Measurements from ENCODE around the gene SMCO3. TPM values are rescaled to one million over a fixed set of nuclear protein-coding genes. Genes with fewer than 3 reads are reported as not detected.

The SMCO3 gene
- polyA plus RNA-seq, 1 of the 3 experiments (the other 2 are of a cell fraction), result 0.03 TPM

DNA sequence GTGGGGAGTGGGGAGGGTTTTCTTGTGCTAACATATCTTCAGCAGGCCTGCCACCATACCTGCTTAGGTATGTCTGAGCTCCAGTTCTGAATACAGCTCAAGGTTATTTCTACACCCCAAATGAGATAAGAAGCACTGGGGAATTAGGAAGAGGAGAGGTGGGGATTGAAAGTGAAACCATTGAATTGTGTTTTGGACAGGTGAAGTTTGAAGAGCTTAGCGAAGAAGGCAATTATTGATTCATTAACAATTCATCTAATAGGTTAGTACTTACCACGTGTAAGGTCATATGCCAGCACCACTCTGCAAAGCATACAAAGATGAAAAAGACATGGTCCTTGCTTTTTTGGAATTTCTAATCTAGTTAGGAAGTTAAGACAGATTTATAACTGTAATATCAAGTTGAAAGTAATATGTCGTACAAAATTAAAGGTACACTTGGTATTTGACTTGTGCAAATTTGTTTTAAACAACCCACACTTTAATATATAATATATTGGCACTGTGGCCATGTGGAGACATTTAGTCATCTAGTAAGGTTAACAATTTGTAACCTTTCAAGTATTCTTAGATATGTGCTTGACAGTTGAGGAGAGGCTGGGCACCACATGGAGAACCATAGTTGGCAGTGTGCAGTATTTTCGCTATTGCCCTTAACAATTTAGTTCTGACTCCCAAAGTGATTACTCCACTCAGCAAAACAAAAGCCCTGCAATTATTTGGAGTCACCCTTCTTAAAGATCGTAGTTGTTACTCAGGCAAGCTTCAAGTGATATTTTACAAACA lies 3.6 kb downstream of the SMCO3 start:
- WGBS (ENCODE audit: low lambda C conversion rate), result 82% methylated on average over 5 of the region's 5 CpGs
- ChIA-PET POLR2A (no interaction called here), CTCF (interaction anchor here (1.0 to 2.1 kb wide), 6 partner anchors 22 to 413 kb away, joined by 3 to 11 read pairs (median 4); partner anchors contain the start of gene RERG)
- Histone ChIP-seq H3K9me3 (no peaks in the 10 kb centered on the region), H2AFZ (ENCODE audit: low read depth) (no peak overlapping the region), H3K27me3 (ENCODE audit: insufficient read depth) (no peaks in the 10 kb centered on the region), H3K79me2 (ENCODE audit: insufficient read depth) (no peaks in the 10 kb centered on the region), H3K9ac (no peak overlapping the region), H3F3A (replicated peaks; ENCODE audit: insufficient read depth) (no peaks in the 10 kb centered on the region), H4K20me1 (ENCODE audit: insufficient read depth) (no peaks in the 10 kb centered on the region), H3K4me2 (no peak overlapping the region), H3K9me2 (no peaks in the 10 kb centered on the region), H3K4me3 (ENCODE audit: low read depth in 2 of 2, low read length in 1 of 2) (no peak overlapping the region), H3K4me1 (ENCODE audit: control insufficient read depth in 1 of 2, insufficient read depth in 2 of 2, low read depth in 1 of 2, low read length in 1 of 2) (no peaks in the 10 kb centered on the region), H3K27ac (ENCODE audit: low read depth in 2 of 2, low read length in 1 of 2) (no peak overlapping the region), H3K36me3 (replicated peaks in 1 of 2; ENCODE audit: control insufficient read depth in 1 of 2, insufficient read depth in 2 of 2, low read length in 1 of 2) (no peaks in the 10 kb centered on the region)
- TF ChIP-seq MXI1 (IDR thresholded peaks at IDR 0.05; ENCODE audit: low read depth, low read length), result no peak
- no peak for TF ChIP-seq YY1 (IDR thresholded peaks at IDR 0.05; ENCODE audit: low read depth)
- no peak for TF ChIP-seq POLR2AphosphoS5 (IDR thresholded peaks at IDR 0.05; ENCODE audit: low read depth, low read length)
- TF ChIP-seq, protein P1, sequence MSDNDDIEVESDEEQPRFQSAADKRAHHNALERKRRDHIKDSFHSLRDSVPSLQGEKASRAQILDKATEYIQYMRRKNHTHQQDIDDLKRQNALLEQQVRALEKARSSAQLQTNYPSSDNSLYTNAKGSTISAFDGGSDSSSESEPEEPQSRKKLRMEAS (IDR thresholded peaks at IDR 0.05; ENCODE audit: low read depth), result no peak
- no peak for TF ChIP-seq RXRA (IDR thresholded peaks at IDR 0.05; ENCODE audit: borderline replicate concordance, low read depth)
- TF ChIP-seq FOSL2 (IDR thresholded peaks at IDR 0.05; ENCODE audit: borderline replicate concordance, low read depth), result no peak
- no peak for TF ChIP-seq RAD21 (IDR thresholded peaks at IDR 0.05; ENCODE audit: low read length)
- no peak for TF ChIP-seq SMC3 (IDR thresholded peaks at IDR 0.05; ENCODE audit: low read depth, low read length)
- TF ChIP-seq, protein P2, sequence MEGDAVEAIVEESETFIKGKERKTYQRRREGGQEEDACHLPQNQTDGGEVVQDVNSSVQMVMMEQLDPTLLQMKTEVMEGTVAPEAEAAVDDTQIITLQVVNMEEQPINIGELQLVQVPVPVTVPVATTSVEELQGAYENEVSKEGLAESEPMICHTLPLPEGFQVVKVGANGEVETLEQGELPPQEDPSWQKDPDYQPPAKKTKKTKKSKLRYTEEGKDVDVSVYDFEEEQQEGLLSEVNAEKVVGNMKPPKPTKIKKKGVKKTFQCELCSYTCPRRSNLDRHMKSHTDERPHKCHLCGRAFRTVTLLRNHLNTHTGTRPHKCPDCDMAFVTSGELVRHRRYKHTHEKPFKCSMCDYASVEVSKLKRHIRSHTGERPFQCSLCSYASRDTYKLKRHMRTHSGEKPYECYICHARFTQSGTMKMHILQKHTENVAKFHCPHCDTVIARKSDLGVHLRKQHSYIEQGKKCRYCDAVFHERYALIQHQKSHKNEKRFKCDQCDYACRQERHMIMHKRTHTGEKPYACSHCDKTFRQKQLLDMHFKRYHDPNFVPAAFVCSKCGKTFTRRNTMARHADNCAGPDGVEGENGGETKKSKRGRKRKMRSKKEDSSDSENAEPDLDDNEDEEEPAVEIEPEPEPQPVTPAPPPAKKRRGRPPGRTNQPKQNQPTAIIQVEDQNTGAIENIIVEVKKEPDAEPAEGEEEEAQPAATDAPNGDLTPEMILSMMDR (IDR thresholded peaks at IDR 0.05), result no peak
- no peak for TF ChIP-seq TAF1 (IDR thresholded peaks at IDR 0.05; ENCODE audit: borderline replicate concordance, low read depth, low read length)
- TF ChIP-seq, protein P3, sequence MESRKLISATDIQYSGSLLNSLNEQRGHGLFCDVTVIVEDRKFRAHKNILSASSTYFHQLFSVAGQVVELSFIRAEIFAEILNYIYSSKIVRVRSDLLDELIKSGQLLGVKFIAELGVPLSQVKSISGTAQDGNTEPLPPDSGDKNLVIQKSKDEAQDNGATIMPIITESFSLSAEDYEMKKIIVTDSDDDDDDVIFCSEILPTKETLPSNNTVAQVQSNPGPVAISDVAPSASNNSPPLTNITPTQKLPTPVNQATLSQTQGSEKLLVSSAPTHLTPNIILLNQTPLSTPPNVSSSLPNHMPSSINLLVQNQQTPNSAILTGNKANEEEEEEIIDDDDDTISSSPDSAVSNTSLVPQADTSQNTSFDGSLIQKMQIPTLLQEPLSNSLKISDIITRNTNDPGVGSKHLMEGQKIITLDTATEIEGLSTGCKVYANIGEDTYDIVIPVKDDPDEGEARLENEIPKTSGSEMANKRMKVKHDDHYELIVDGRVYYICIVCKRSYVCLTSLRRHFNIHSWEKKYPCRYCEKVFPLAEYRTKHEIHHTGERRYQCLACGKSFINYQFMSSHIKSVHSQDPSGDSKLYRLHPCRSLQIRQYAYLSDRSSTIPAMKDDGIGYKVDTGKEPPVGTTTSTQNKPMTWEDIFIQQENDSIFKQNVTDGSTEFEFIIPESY (IDR thresholded peaks at IDR 0.05; ENCODE audit: borderline replicate concordance, low read depth), result no peak
- TF ChIP-seq, protein P4, sequence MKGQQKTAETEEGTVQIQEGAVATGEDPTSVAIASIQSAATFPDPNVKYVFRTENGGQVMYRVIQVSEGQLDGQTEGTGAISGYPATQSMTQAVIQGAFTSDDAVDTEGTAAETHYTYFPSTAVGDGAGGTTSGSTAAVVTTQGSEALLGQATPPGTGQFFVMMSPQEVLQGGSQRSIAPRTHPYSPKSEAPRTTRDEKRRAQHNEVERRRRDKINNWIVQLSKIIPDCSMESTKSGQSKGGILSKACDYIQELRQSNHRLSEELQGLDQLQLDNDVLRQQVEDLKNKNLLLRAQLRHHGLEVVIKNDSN (IDR thresholded peaks at IDR 0.05; ENCODE audit: borderline replicate concordance, low read depth), result no peak
- TF ChIP-seq ELF1 (IDR thresholded peaks at IDR 0.05), result no peak
- TF ChIP-seq EZH2phosphoT487 (IDR thresholded peaks at IDR 0.05; ENCODE audit: borderline replicate concordance, low read depth), result no peak
- TF ChIP-seq SIN3A (IDR thresholded peaks at IDR 0.05; ENCODE audit: borderline replicate concordance, low read depth, low read length), result no peak
- no peak for TF ChIP-seq GABPA (IDR thresholded peaks at IDR 0.05; ENCODE audit: low read depth)
- TF ChIP-seq, protein P5, sequence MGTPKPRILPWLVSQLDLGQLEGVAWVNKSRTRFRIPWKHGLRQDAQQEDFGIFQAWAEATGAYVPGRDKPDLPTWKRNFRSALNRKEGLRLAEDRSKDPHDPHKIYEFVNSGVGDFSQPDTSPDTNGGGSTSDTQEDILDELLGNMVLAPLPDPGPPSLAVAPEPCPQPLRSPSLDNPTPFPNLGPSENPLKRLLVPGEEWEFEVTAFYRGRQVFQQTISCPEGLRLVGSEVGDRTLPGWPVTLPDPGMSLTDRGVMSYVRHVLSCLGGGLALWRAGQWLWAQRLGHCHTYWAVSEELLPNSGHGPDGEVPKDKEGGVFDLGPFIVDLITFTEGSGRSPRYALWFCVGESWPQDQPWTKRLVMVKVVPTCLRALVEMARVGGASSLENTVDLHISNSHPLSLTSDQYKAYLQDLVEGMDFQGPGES (IDR thresholded peaks at IDR 0.05; ENCODE audit: low read depth, low read length), result no peak
- no peak for DNase-seq

Data from SK-N-SH (cell line).